IMR-90 (cell line): Measurements from ENCODE around the gene MIER1. TPM values are rescaled to one million over a fixed set of nuclear protein-coding genes. Genes with fewer than 3 reads are reported as not detected.
A peak's percentile ranks its signal among the peaks of the same experiment; 100 is the strongest.

Source experiments
- ATAC-seq: fragments of 200-7000 bp; cut with Tn5 transposase; 2 replicates; pipeline ENCODE4 v1.9.1; 2020; ENCODE audit warnings: low read depth, mild to moderate bottlenecking, moderate library complexity
- BruUV-seq: library from RNA; stranded (reverse); fragments of 400-500 nt; replicated peaks from 2 replicates; lab custom pipeline; 2021; lab: Mats Ljungman, UMichigan
- CTCF ChIA-PET: fragments of 300-600 bp; formaldehyde crosslinking; extraction: SDS; loops from one replicate; lab custom pipeline; 2021; ENCODE audit warnings: antibody characterized with exemption; lab: Yijun Ruan, JAX
- POLR2A ChIA-PET: fragments of 300-600 bp; sonication (Branson Sonifier 250); formaldehyde crosslinking; loops from one replicate; lab custom pipeline; 2022; ENCODE audit warnings: antibody characterized with exemption; ENCODE audit not compliant: unreplicated experiment; lab: Charles Lee
- DNase-seq: peaks from one replicate; pipeline ENCODE4 v3.0.0; 2013
- H2AFZ ChIP-seq: replicated peaks from 2 replicates; pipeline ENCODE3; 2013; ENCODE audit warnings: low read length, mild to moderate bottlenecking; ENCODE audit not compliant: poor library complexity
- H2AK5ac ChIP-seq: 2 replicates; pipeline ENCODE4 v1.6.1; 2013; ENCODE audit warnings: low read depth, low read length, inconsistent platforms
- H2AK9ac ChIP-seq: replicated peaks from 2 replicates; pipeline ENCODE3; 2013; ENCODE audit warnings: mild to moderate bottlenecking, low read depth, low read length, moderate library complexity; ENCODE audit not compliant: poor library complexity
- H2BK120ac ChIP-seq: 2 replicates; pipeline ENCODE4 v1.6.1; 2013; ENCODE audit warnings: low read depth, low read length, inconsistent platforms
- H2BK15ac ChIP-seq: 3 replicates; pipeline ENCODE4 v1.6.1; 2013; ENCODE audit warnings: low read depth, low read length, inconsistent platforms
- H2BK20ac ChIP-seq: 2 replicates; pipeline ENCODE4 v1.6.1; 2013; ENCODE audit warnings: low read depth, mild to moderate bottlenecking, inconsistent platforms, low read length, moderate library complexity
- H2BK5ac ChIP-seq: 2 replicates; pipeline ENCODE4 v1.6.1; 2013; ENCODE audit warnings: mild to moderate bottlenecking, low read depth, low read length, inconsistent platforms; ENCODE audit not compliant: poor library complexity, severe bottlenecking
- H3K14ac ChIP-seq: replicated peaks from 2 replicates; pipeline ENCODE4 v1.6.1; 2013; ENCODE audit warnings: low read depth, low read length, inconsistent platforms
- H3K18ac ChIP-seq: 2 replicates; pipeline ENCODE4 v1.6.1; 2013; ENCODE audit warnings: low read depth, low read length, control low read depth
- H3K23ac ChIP-seq: 2 replicates; pipeline ENCODE4 v1.6.1; 2013; ENCODE audit warnings: low read depth, low read length, inconsistent platforms
- H3K27ac ChIP-seq: 2 replicates; pipeline ENCODE4 v1.5.1; 2013; ENCODE audit warnings: mild to moderate bottlenecking, control low read depth, low read length; ENCODE audit not compliant: insufficient read depth
- H3K27me3 ChIP-seq: 2 replicates; pipeline ENCODE4 v1.6.1; 2013; ENCODE audit warnings: low read length; ENCODE audit not compliant: control insufficient read depth, insufficient read depth
- H3K36me3 ChIP-seq: 2 replicates; pipeline ENCODE4 v1.6.1; 2013; ENCODE audit warnings: low read length, mixed read lengths; ENCODE audit not compliant: control insufficient read depth, insufficient read depth
- H3K4ac ChIP-seq: 2 replicates; pipeline ENCODE4 v1.6.1; 2013; ENCODE audit warnings: low read depth, low read length, inconsistent platforms
- H3K4me1 ChIP-seq: 2 replicates; pipeline ENCODE4 v1.6.1; 2013; ENCODE audit warnings: low read length, mixed read lengths; ENCODE audit not compliant: control insufficient read depth, insufficient read depth
- H3K4me2 ChIP-seq: 2 replicates; pipeline ENCODE4 v1.6.1; 2013; ENCODE audit warnings: low read depth, mild to moderate bottlenecking, control low read depth, low read length, moderate library complexity
- H3K4me3 ChIP-seq: 2 replicates; pipeline ENCODE4 v1.5.1; 2013; ENCODE audit warnings: low read depth, mild to moderate bottlenecking, control low read depth, low read length, moderate library complexity; ENCODE audit not compliant: insufficient read depth
- H3K56ac ChIP-seq: 2 replicates; pipeline ENCODE4 v1.6.1; 2013; ENCODE audit warnings: low read length, inconsistent platforms; ENCODE audit not compliant: insufficient read depth; ENCODE audit errors: extremely low read depth
- H3K79me1 ChIP-seq, 2 experiments: 2 replicates each; pipeline ENCODE4 v1.6.1; 2013; ENCODE audit warnings: low read length in 2 of 2, inconsistent platforms in 1 of 2, low read depth in 1 of 2
- H3K9ac ChIP-seq: 2 replicates; pipeline ENCODE4 v1.6.1; 2013; ENCODE audit warnings: low read depth, low read length, control low read depth
- H3K9me1 ChIP-seq: 2 replicates; pipeline ENCODE4 v1.6.1; 2013; ENCODE audit warnings: low read length, inconsistent platforms; ENCODE audit not compliant: insufficient read depth
- H3K9me3 ChIP-seq: 2 replicates; pipeline ENCODE4 v1.6.1; 2013; ENCODE audit warnings: low read length; ENCODE audit not compliant: control insufficient read depth, insufficient read depth
- H4K20me1 ChIP-seq: 2 replicates; pipeline ENCODE4 v1.6.1; 2013; ENCODE audit warnings: low read length, inconsistent platforms; ENCODE audit not compliant: insufficient read depth
- H4K5ac ChIP-seq: 2 replicates; pipeline ENCODE4 v1.6.1; 2013; ENCODE audit warnings: mild to moderate bottlenecking, low read depth, low read length, control low read depth
- H4K8ac ChIP-seq, 2 experiments: 2 replicates each; pipeline ENCODE4 v1.6.1; 2013; ENCODE audit warnings: low read depth in 2 of 2, low read length in 2 of 2, control low read depth in 1 of 2, inconsistent platforms in 1 of 2
- H4K91ac ChIP-seq: 2 replicates; pipeline ENCODE4 v1.6.1; 2013; ENCODE audit warnings: low read depth, low read length, inconsistent platforms; ENCODE audit not compliant: insufficient read depth
- BHLHE40 ChIP-seq: fragments of 150-350 bp; IDR thresholded peaks from 2 replicates; pipeline ENCODE4 v1.6.1; 2016; ENCODE audit warnings: mild to moderate bottlenecking, low read depth, low read length
- CEBPB ChIP-seq: IDR thresholded peaks from 2 replicates; pipeline ENCODE4 v1.6.1; 2012; ENCODE audit warnings: low read depth, low read length, improper control_type of control experiment
- CHD1 ChIP-seq: IDR thresholded peaks from 2 replicates; pipeline ENCODE4 v1.6.1; 2012; ENCODE audit warnings: low read depth, low read length, improper control_type of control experiment
- CTCF ChIP-seq: conservative IDR thresholded peaks from 2 replicates; pipeline ENCODE4 v1.5.1; 2012; ENCODE audit warnings: mild to moderate bottlenecking, low read depth, low read length, improper control_type of control experiment
- ELK1 ChIP-seq: fragments of 150-350 bp; IDR thresholded peaks from 2 replicates; pipeline ENCODE4 v1.6.1; 2016; ENCODE audit warnings: low read depth, mild to moderate bottlenecking, low read length, moderate library complexity, borderline replicate concordance
- FOS ChIP-seq: fragments of 150-350 bp; IDR thresholded peaks from 2 replicates; pipeline ENCODE4 v1.6.1; 2016; ENCODE audit warnings: low read depth, low read length
- MXI1 ChIP-seq: IDR thresholded peaks from 2 replicates; pipeline ENCODE4 v1.6.1; 2012; ENCODE audit warnings: low read depth, mild to moderate bottlenecking, low read length, moderate library complexity, borderline replicate concordance
- RAD21 ChIP-seq: IDR thresholded peaks from 2 replicates; pipeline ENCODE4 v1.6.1; 2012; ENCODE audit warnings: low read length, improper control_type of control experiment
- RCOR1 ChIP-seq: IDR thresholded peaks from 2 replicates; pipeline ENCODE4 v1.6.1; 2012; ENCODE audit warnings: mild to moderate bottlenecking, low read length, improper control_type of control experiment; ENCODE audit not compliant: insufficient replicate concordance
- RFX5 ChIP-seq: IDR thresholded peaks from 2 replicates; pipeline ENCODE4 v1.8.0; 2012; ENCODE audit warnings: low read depth, mild to moderate bottlenecking, low read length, moderate library complexity
- SMC3 ChIP-seq: fragments of 150-350 bp; IDR thresholded peaks from 2 replicates; pipeline ENCODE4 v1.6.1; 2016; ENCODE audit warnings: low read depth, mild to moderate bottlenecking, antibody characterized with exemption, low read length, moderate library complexity
- USF2 ChIP-seq: fragments of 150-350 bp; IDR thresholded peaks from 2 replicates; pipeline ENCODE4 v1.6.1; 2017; ENCODE audit warnings: mild to moderate bottlenecking, antibody characterized with exemption, low read length, low read depth
- WGBS, 2 experiments: methylation state at CpG; one replicate each; pipeline versions ENCODE4 v1.1.5 to v1.1.7; 2013; ENCODE audit warnings: missing lambda C conversion rate in 2 of 2; ENCODE audit not compliant: insufficient read length in 1 of 2; ENCODE audit errors: extremely low coverage in 2 of 2; 5-methylcytosine and 5-hydroxymethylcytosine counted together
- dilution Hi-C: fragments of 300-500 bp; cut with HindIII; formaldehyde crosslinking; loops from one replicate; pipeline ENCODE4 v1.14.3; 2018; ENCODE audit warnings: low sequenced_read_pairs; ENCODE audit not compliant: unreplicated experiment
- in situ Hi-C: fragments of 300-500 bp; cut with MboI; formaldehyde crosslinking; loops from 3 replicates; pipeline ENCODE4 v1.14.3; 2019; ENCODE audit warnings: low sequenced_read_pairs, inconsistent platforms, mixed read lengths
- intact Hi-C: fragments of 100-400 bp; cut with micrococcal nuclease; formaldehyde crosslinking; loops from 2 replicates; pipeline ENCODE4 v1.10.0; 2022
- polyA plus RNA-seq, 3 experiments: library from polyadenylated mRNA; depleted of rRNA; stranded (reverse); fragments of >200 nt; gene quantifications; 2 replicates each; pipeline ENCODE4 v1.2.3, GENCODE V29; 2012; ENCODE audit warnings: low replicate concordance in 1 of 3
- total RNA-seq: library from RNA; depleted of rRNA; stranded (reverse); fragments of >200 nt; gene quantifications from 2 replicates; pipeline ENCODE4 v1.2.3, GENCODE V29; 2012

The MIER1 gene
- total and polyA plus RNA-seq, 2 of the 4 experiments (the other 2 are of a cell fraction): 5.0 to 11.5 TPM

DNA sequence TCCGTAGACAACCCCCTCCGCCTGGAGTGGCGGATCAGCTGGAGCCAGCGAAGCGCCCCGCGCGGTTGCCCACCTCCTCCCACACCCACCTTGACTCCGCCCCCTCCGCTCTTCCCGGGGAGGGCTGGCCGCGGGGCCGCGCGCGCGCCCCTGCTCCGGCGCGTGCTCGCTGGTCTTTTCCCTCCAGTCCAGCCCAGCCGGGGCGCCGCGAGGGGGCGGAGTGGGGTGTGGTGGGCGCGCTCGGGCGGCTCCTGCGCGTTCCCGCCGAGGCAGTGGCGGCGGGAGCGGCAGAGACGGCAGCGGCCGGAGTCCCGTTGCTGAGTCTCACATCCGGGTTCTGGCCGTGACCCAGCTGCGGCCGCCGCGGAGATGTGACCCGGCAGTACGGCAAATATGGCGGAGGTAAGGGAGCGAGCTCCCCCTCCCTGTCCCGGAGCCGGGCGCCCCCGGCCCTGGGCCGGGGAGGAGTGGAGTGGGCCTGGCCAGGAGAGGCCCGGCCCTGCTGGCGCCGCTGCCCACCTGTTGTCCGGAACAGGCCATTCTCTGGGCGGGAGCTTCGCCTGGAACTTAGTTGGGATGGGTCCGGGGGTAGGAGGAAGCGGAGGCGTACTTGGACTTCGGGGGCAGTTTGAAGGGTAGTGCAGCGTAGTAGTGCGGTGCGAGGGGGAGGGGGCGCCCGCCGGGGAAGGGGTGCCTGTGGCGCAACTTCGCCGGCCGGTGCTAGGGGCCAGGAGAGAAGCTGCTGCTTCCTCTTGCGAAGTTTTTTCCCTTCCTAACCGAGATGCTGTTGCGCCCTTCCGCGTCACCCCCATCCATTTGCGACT is 5.4 kb downstream of the MIER1 start:
- ATAC-seq: peak; percentile 73
- Histone ChIP-seq H3K4me3 (peak overlapping the region; percentile 65), H4K5ac (peak overlapping the region; percentile 9), H2BK20ac (peak overlapping the region; percentile 64), H4K8ac (peak overlapping the region; percentile 25 to 86), H3K18ac (peak overlapping the region; percentile 10; the same call in 1 of the 2 replicates), H3K14ac (peak overlapping the region; percentile 85), H3K4me2 (peak overlapping the region; percentile 76), H3K36me3 (no peaks in the 10 kb centered on the region), H3K23ac (peak overlapping the region; percentile 87), H3K27me3 (no peaks in the 10 kb centered on the region), H3K9me3 (no peaks in the 10 kb centered on the region), H4K20me1 (peaks cover 25% of the 10 kb centered on the region), H2BK15ac (peak overlapping the region; percentile 72; the same call in 1 of the 3 replicates), H3K27ac (peak overlapping the region; percentile 77), H3K9ac (peak overlapping the region; percentile 91), H3K4ac (peak overlapping the region; percentile 90), H2AK5ac (peak overlapping the region; percentile 57), H2BK120ac (peak overlapping the region; percentile 63; the same call in 1 of the 2 replicates), H2AK9ac (peak overlapping the region; percentile 89), H4K91ac (peak overlapping the region; percentile 67), H2BK5ac (peak overlapping the region; percentile 74), H2AFZ (peak overlapping the region; percentile 90), H3K79me1 (peaks cover 5 to 27% of the 10 kb centered on the region in 2 experiments; a peak in 3 of 4 replicates), H3K56ac (peak overlapping the region; percentile 92), H3K4me1 (0 out of 2 replicates have a peak, but pooled peaks cover 2% of the 10 kb centered on the region), H3K9me1 (no peaks in the 10 kb centered on the region; the same call in 1 of the 2 replicates)
- peak; percentile 89 for DNase-seq
- intact Hi-C loops (loop anchor here (5.0 to 10.0 kb wide), 2 partner anchors 37 to 1085 kb away; no protein-coding TSS in a partner anchor), dilution Hi-C loops (no loop called here), in situ Hi-C loops (loop anchor here (25.0 kb wide), 2 partner anchors 393 to 1118 kb away; partner anchors contain the start of gene SGIP1)
- WGBS, 2 experiments: 0% methylated on average over 24 of the region's 83 CpGs; no CpG with 5 or more reads in 1 of the 2 experiments
- ChIA-PET CTCF (interaction anchor here (0.8 kb wide), 1 partner anchor 218 kb away, joined by 3 read pairs; no protein-coding TSS in a partner anchor), POLR2A (no interaction called here)
- BruUV-seq: no TSS peak
- TF ChIP-seq CTCF (peak; percentile 38), RCOR1 (no peak), CEBPB (peak; percentile 73), RAD21 (no peak), RFX5 (no peak), CHD1 (no peak), ELK1 (no peak), BHLHE40 (no peak), FOS (no peak), USF2 (0 out of 2 replicates have a peak, but pooled peaks have one; percentile 3), MXI1 (peak; percentile 62; the same call in 1 of the 2 replicates), SMC3 (no peak)
